NCI-H1436 (cell line): Measurements from ENCODE around the gene RPL14.

Experiments used
- DNase-seq: peaks from one replicate; lab custom pipeline; 2025; lab: John Stamatoyannopoulos, UW

RPL14 gene

GRCh38 chr3:40463579-40463978, 6.4 kb downstream of the RPL14 start:
- no peak for DNase-seq

GRCh38 chr3:40464339-40465110, 7.4 kb downstream of the RPL14 start:
- no peak for DNase-seq

- no peak for DNase-seq
Observed at GRCh38 chr3:40465111-40465407, 7.9 kb downstream of the RPL14 start.

GRCh38 chr3:40465456-40465855, 8.3 kb downstream of the RPL14 start:
- DNase-seq: no peak

- DNase-seq: no peak
Observed at GRCh38 chr3:40468018-40468417, 10.9 kb downstream of the RPL14 start.

- no peak for DNase-seq
Observed at GRCh38 chr3:40470701-40471100, 13.6 kb downstream of the RPL14 start.

GRCh38 chr3:40476478-40477470, 19.6 kb downstream of the RPL14 start, which contains the start of gene ZNF619:
Gene ZNF619 (plus strand): TSS chr3:40477122. CDS start chr3:40477980, 858 bp downstream.
- peak; percentile 4 for DNase-seq

- DNase-seq: no peak
Observed at GRCh38 chr3:40477666-40478065, 20.5 kb downstream of the RPL14 start.

GRCh38 chr3:40487172-40487571, 30.0 kb downstream of the RPL14 start:
- no peak for DNase-seq

GRCh38 chr3:40490916-40491315, 33.8 kb downstream of the RPL14 start:
- no peak for DNase-seq

GRCh38 chr3:40494698-40495097, 37.6 kb downstream of the RPL14 start:
- no peak for DNase-seq

- no peak for DNase-seq
Observed at GRCh38 chr3:40497288-40497687, 40.1 kb downstream of the RPL14 start.

GRCh38 chr3:40499952-40500351, 42.8 kb downstream of the RPL14 start:
- no peak for DNase-seq

- DNase-seq: no peak
Observed at GRCh38 chr3:40502034-40502433, 44.9 kb downstream of the RPL14 start.

GRCh38 chr3:40504636-40505430, 47.7 kb downstream of the RPL14 start:
- no peak for DNase-seq

GRCh38 chr3:40505599-40506462, 48.7 kb downstream of the RPL14 start, which contains the start of gene ZNF620:
Gene ZNF620 (plus strand): TSS chr3:40506039. CDS start chr3:40506353, 314 bp downstream.
- DNase-seq: peak; percentile 68

GRCh38 chr3:40511031-40511718, 54.0 kb downstream of the RPL14 start:
- DNase-seq: no peak

GRCh38 chr3:40516201-40516600, 59.1 kb downstream of the RPL14 start:
- DNase-seq: no peak

GRCh38 chr3:40518067-40518466, 60.9 kb downstream of the RPL14 start:
- DNase-seq: no peak
